ENCODE data around the gene NCAM1.

DNA sequence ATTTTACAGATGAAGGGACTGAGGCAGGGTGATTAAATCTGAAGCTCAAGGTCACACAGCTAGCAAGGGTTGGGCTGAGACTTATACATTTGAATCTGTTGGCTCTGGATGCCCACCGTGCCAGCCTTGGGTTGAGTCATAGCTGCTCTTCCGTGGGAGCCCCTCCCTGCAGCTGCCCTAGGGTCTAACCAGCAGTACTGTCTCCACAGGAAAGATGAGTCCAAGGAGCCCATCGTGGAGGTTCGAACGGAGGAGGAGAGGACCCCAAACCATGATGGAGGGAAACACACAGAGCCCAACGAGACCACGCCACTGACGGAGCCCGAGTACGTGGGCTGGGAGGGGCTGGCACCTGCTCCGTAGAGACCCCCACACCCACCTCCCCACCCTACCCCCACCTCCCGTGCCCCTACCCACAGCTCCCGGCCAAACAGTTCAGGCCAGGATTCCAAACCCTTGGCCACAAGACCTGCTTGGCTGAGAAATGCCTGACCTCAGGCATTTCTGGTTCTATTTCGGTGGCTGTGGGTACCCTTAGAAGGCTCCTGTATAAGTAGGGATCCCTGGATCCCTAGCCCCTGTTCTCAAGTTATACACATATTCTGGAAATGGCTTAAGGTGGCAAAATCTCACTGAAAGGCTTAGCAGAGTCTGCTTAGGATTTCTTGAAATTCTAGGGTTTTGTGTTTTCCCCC lies 310.5 kb downstream of the NCAM1 start:
- no peak for TF ChIP-seq ZBTB33 (CRISPR knock-in tag; IDR thresholded peaks at IDR 0.05)
- TF ChIP-seq, protein P1, sequence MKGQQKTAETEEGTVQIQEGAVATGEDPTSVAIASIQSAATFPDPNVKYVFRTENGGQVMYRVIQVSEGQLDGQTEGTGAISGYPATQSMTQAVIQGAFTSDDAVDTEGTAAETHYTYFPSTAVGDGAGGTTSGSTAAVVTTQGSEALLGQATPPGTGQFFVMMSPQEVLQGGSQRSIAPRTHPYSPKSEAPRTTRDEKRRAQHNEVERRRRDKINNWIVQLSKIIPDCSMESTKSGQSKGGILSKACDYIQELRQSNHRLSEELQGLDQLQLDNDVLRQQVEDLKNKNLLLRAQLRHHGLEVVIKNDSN (CRISPR knock-in tag; IDR thresholded peaks at IDR 0.05): no peak
- no peak for TF ChIP-seq FOSL1 (tag; conservative IDR thresholded peaks at IDR 0.05)
- no peak for TF ChIP-seq FOXK1 (CRISPR knock-in tag; IDR thresholded peaks at IDR 0.05; ENCODE audit: borderline replicate concordance)

All from K562 (cell line).